Measurements from ENCODE around the gene PTPRU.

Gene PTPRU

DNA sequence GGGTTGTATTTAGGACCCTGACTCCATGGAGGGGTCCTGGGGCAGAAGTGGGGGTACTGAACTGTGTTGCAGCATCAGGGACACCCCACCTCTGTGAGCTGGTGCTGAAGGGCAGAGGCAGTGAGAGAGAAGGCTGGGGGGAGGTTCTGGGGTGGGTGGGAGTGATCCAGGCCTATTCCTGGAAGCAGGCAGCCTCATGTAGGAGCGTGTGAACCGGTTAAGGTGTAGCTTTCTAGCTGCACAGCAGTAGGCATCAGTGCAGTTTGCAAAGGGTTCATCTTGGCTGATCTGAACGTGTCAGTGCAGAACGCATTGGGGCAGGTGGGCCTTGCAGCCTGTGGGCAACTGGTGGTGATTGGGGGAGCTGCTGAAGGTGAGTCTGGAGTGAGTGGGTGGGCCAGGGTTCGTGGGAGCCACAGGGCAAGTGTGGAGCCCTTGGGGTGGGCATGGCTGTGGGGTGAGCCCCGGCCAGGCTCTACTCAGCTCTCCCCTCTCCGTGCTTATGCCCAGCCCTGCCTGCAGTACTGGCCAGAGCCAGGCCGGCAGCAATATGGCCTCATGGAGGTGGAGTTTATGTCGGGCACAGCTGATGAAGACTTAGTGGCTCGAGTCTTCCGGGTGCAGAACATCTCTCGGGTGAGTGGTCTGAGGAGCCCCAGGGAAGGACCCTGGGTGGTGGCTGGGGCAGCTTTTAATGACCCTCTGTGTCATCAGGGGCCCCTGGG is 86.7 kb downstream of the PTPRU start:
- Histone ChIP-seq H3K36me3 (ENCODE audit: control insufficient read depth, low read depth, low read length) (no peaks in the 10 kb centered on the region), H3K4me3 (ENCODE audit: low read length) (no peak overlapping the region), H3K27ac (ENCODE audit: low read length) (no peak overlapping the region), H3K9ac (ENCODE audit: low read length) (no peak overlapping the region), H3K4me1 (ENCODE audit: control insufficient read depth, low read depth, low read length) (peaks cover 10% of the 10 kb centered on the region), H3K9me3 (ENCODE audit: control insufficient read depth, low read depth, low read length) (no peaks in the 10 kb centered on the region), H3K27me3 (ENCODE audit: control insufficient read depth, insufficient read depth, low read length) (no peaks in the 10 kb centered on the region)

DNA sequence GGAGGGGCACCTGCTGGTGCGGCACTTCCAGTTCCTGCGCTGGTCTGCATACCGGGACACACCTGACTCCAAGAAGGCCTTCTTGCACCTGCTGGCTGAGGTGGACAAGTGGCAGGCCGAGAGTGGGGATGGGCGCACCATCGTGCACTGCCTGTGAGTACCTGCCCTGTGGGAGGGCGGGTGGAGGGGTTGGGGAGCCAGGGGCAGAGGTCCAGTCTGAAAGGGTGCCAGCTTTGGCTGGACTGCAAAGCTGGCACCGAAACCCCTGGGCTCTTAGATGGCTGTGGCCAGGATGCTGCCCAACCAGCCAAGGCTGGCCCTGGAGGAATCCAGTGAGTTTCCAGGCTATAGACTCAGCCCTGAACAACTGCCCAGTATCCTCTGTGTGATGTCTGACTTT is 87.3 kb downstream of the PTPRU start:
- H3K27me3 ChIP-seq (ENCODE audit: control insufficient read depth, insufficient read depth, low read length) = no peaks in the 10 kb centered on the region
- H3K9me3 ChIP-seq (ENCODE audit: control insufficient read depth, low read depth, low read length) = no peaks in the 10 kb centered on the region
- no peak overlapping the region for H3K9ac ChIP-seq (ENCODE audit: low read length)
- H3K36me3 ChIP-seq (ENCODE audit: control insufficient read depth, low read depth, low read length) = no peaks in the 10 kb centered on the region
- H3K4me1 ChIP-seq (ENCODE audit: control insufficient read depth, low read depth, low read length) = peaks cover 10% of the 10 kb centered on the region
- no peak overlapping the region for H3K27ac ChIP-seq (ENCODE audit: low read length)
- H3K4me3 ChIP-seq (ENCODE audit: low read length) = no peak overlapping the region

- H3K27me3 ChIP-seq (ENCODE audit: control insufficient read depth, insufficient read depth, low read length) = no peaks in the 10 kb centered on the region
- no peak overlapping the region for H3K27ac ChIP-seq (ENCODE audit: low read length)
- no peak overlapping the region for H3K4me3 ChIP-seq (ENCODE audit: low read length)
- H3K9ac ChIP-seq (ENCODE audit: low read length) = no peak overlapping the region
- no peaks in the 10 kb centered on the region for H3K9me3 ChIP-seq (ENCODE audit: control insufficient read depth, low read depth, low read length)
- H3K36me3 ChIP-seq (ENCODE audit: control insufficient read depth, low read depth, low read length) = no peaks in the 10 kb centered on the region
- peaks cover 10% of the 10 kb centered on the region for H3K4me1 ChIP-seq (ENCODE audit: control insufficient read depth, low read depth, low read length)
Observed at GRCh38 chr1:29324202-29324601, 87.9 kb downstream of the PTPRU start.

DNA sequence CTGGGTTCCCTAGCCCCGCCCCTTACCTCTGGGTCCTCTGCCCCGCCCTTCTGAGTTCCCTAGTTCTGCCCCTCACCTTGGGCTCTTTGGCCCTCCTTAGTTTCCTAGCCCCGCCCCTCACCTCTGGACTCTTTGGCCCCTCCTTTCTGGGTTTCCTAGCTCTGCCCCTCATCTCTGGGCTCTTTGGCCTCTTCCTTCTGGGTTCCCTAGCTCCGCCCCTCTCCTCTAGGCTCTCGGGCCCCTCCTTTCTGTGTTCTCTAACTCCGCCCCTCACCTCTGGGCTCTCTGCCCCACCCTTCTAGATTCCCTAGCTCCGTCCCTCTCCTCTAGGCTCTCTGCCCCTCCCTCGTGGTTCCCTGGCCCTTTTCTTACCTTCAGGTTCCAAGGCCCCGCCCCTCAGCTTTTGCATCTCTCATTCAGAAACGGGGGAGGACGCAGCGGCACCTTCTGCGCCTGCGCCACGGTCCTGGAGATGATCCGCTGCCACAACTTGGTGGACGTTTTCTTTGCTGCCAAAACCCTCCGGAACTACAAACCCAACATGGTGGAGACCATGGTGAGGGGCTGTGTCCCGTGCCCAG is 88.5 kb downstream of the PTPRU start:
- Histone ChIP-seq H3K27me3 (ENCODE audit: control insufficient read depth, insufficient read depth, low read length) (no peaks in the 10 kb centered on the region), H3K4me1 (ENCODE audit: control insufficient read depth, low read depth, low read length) (peaks cover 10% of the 10 kb centered on the region), H3K4me3 (ENCODE audit: low read length) (peak overlapping the region; percentile 56), H3K9ac (ENCODE audit: low read length) (no peak overlapping the region), H3K9me3 (ENCODE audit: control insufficient read depth, low read depth, low read length) (no peaks in the 10 kb centered on the region), H3K27ac (ENCODE audit: low read length) (peak overlapping the region; percentile 38), H3K36me3 (ENCODE audit: control insufficient read depth, low read depth, low read length) (no peaks in the 10 kb centered on the region)

- Histone ChIP-seq H3K27me3 (ENCODE audit: control insufficient read depth, insufficient read depth, low read length) (no peaks in the 10 kb centered on the region), H3K36me3 (ENCODE audit: control insufficient read depth, low read depth, low read length) (no peaks in the 10 kb centered on the region)
Observed at GRCh38 chr1:29325675-29326074, 89.4 kb downstream of the PTPRU start.

DNA sequence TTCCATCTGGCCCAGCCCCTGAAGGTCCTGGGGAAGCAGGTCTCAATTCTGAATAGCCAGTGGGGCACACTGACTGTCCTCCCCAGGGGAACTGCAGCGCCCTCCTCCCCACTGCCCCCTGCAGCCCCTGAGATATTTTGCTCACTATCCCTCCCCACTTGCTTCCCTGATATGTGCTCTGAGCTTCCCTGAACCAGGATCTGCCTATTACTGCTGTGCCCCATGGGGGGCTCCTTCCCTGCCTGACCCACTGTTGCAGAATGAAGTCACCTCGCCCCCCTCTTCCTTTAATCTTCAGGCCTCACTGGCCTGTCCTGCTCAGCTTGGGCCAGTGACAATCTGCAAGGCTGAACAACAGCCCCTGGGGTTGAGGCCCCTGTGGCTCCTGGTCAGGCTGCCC is 89.8 kb downstream of the PTPRU start:
- Histone ChIP-seq H3K9me3 (ENCODE audit: control insufficient read depth, low read depth, low read length) (no peaks in the 10 kb centered on the region), H3K4me1 (ENCODE audit: control insufficient read depth, low read depth, low read length) (peaks cover 10% of the 10 kb centered on the region), H3K27ac (ENCODE audit: low read length) (no peak overlapping the region), H3K36me3 (ENCODE audit: control insufficient read depth, low read depth, low read length) (no peaks in the 10 kb centered on the region), H3K4me3 (ENCODE audit: low read length) (no peak overlapping the region), H3K27me3 (ENCODE audit: control insufficient read depth, insufficient read depth, low read length) (no peaks in the 10 kb centered on the region), H3K9ac (ENCODE audit: low read length) (no peak overlapping the region)

More at GRCh38 chr1:29325675-29326074, 89.4 kb downstream of the PTPRU start:
- Histone ChIP-seq H3K9ac (ENCODE audit: low read length) (no peak overlapping the region), H3K4me1 (ENCODE audit: control insufficient read depth, low read depth, low read length) (peaks cover 10% of the 10 kb centered on the region), H3K4me3 (ENCODE audit: low read length) (peak overlapping the region; percentile 56), H3K9me3 (ENCODE audit: control insufficient read depth, low read depth, low read length) (no peaks in the 10 kb centered on the region), H3K27ac (ENCODE audit: low read length) (no peak overlapping the region)

DNA sequence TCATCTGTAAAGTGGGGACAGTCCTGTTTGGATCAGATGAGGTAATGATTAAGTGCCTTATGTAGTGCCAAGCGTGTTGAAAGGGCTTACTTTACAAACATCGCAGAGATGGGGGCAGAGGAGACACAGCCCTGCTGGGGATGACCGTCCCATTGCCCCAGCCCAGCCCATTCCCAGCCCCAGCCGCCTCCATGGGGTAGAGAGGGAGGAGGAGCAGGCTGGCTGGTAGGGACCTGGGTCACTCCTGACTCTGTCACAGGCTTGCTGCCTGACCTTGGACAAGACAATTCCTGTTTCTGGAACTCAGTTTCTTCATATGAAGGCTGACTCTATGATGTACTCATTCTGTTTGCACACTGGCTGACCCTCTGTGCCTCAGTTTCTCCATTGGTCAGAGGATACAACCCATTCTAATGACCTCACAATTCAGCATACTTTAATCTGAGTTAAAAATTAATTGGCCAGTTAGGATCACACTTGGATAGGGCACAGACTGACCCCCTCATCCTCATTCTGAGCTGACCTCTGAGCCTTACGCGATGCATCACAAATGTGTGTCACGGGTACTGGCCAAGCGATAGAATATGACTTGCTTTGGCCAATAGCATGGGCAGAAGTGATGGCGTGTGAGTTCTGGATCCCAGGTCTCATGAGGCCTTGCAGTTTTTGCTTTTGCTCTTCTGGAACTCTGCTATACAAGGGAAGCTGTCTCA is 91.1 kb downstream of the PTPRU start:
- Histone ChIP-seq H3K27me3 (ENCODE audit: control insufficient read depth, insufficient read depth, low read length) (no peaks in the 10 kb centered on the region), H3K9me3 (ENCODE audit: control insufficient read depth, low read depth, low read length) (no peaks in the 10 kb centered on the region), H3K9ac (ENCODE audit: low read length) (no peak overlapping the region)

DNA sequence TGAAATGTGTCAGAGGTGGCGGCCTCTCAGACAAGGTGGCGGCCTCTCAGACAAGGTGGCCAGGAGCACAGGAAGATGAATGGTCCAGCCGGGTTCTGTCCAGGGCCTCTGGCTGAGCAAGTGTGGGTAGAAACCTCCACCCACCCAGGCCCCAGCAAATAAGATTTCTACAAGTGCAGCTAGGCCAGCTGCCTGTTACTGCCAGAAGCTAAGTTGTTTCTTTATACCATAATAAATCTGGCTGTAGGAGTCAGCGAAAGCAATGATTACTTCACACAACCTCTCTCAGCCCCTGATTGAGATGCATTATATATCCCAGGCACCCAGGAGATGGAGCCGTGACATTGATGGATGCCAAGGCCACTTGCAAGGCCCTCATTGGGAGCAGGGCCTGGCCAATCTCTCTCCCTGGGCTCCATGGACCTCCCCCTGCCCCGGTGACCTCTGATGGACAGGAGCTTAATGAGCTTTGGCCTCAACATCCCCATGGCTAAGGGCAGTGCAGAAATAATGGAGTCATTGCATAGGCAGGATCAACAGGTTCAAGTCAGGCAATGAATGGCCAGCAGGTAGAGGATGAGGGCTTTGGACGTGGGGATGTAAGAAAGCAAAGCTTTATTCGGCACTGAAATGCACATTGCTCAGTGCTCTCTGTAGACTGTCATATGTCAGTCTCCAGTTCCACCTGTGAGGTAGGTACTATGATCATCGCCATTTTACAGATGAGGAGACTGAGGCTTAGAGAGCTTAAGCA is 92.9 kb downstream of the PTPRU start:
- Histone ChIP-seq H3K9ac (ENCODE audit: low read length) (no peak overlapping the region), H3K27me3 (ENCODE audit: control insufficient read depth, insufficient read depth, low read length) (no peaks in the 10 kb centered on the region), H3K36me3 (ENCODE audit: control insufficient read depth, low read depth, low read length) (no peaks in the 10 kb centered on the region), H3K4me3 (ENCODE audit: low read length) (no peak overlapping the region), H3K9me3 (ENCODE audit: control insufficient read depth, low read depth, low read length) (no peaks in the 10 kb centered on the region), H3K27ac (ENCODE audit: low read length) (no peak overlapping the region), H3K4me1 (ENCODE audit: control insufficient read depth, low read depth, low read length) (peaks cover 9% of the 10 kb centered on the region)

More for the DNA sequence above, 91.1 kb downstream of the PTPRU start:
- no peak overlapping the region for H3K27ac ChIP-seq (ENCODE audit: low read length)
- no peaks in the 10 kb centered on the region for H3K36me3 ChIP-seq (ENCODE audit: control insufficient read depth, low read depth, low read length)
- H3K4me1 ChIP-seq (ENCODE audit: control insufficient read depth, low read depth, low read length) = peaks cover 10% of the 10 kb centered on the region
- no peak overlapping the region for H3K4me3 ChIP-seq (ENCODE audit: low read length)

GRCh38 chr1:29330089-29330488 is 93.8 kb downstream of the PTPRU start:
- Histone ChIP-seq H3K9ac (ENCODE audit: low read length) (no peak overlapping the region), H3K27ac (ENCODE audit: low read length) (no peak overlapping the region), H3K4me3 (ENCODE audit: low read length) (no peak overlapping the region), H3K36me3 (ENCODE audit: control insufficient read depth, low read depth, low read length) (no peaks in the 10 kb centered on the region), H3K9me3 (ENCODE audit: control insufficient read depth, low read depth, low read length) (no peaks in the 10 kb centered on the region), H3K27me3 (ENCODE audit: control insufficient read depth, insufficient read depth, low read length) (no peaks in the 10 kb centered on the region), H3K4me1 (ENCODE audit: control insufficient read depth, low read depth, low read length) (peaks cover 6% of the 10 kb centered on the region)

DNA sequence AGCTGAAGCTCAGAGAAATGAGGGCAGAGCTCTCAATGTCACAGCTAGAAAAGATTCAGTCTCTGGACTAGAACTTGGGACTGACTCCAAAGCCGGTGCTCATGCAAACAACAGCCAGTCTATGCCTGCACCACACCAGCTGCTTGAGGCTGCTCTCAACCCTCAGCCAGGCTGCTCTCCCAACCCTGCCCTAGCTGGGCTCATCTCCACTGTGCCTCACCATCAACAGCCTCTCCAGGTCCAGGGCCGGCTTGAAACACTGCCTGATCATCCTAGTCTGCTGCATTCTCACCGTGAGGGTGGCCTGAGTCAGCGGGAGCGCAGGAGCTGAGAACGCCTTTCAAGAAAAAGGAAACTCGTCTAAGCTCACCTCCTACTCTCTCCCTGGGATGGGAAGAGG is 94.5 kb downstream of the PTPRU start:
- no peaks in the 10 kb centered on the region for H3K9me3 ChIP-seq (ENCODE audit: control insufficient read depth, low read depth, low read length)
- H3K36me3 ChIP-seq (ENCODE audit: control insufficient read depth, low read depth, low read length) = no peaks in the 10 kb centered on the region
- H3K27ac ChIP-seq (ENCODE audit: low read length) = no peak overlapping the region
- no peak overlapping the region for H3K9ac ChIP-seq (ENCODE audit: low read length)
- no peaks in the 10 kb centered on the region for H3K4me1 ChIP-seq (ENCODE audit: control insufficient read depth, low read depth, low read length)
- H3K27me3 ChIP-seq (ENCODE audit: control insufficient read depth, insufficient read depth, low read length) = no peaks in the 10 kb centered on the region
- no peak overlapping the region for H3K4me3 ChIP-seq (ENCODE audit: low read length)

DNA sequence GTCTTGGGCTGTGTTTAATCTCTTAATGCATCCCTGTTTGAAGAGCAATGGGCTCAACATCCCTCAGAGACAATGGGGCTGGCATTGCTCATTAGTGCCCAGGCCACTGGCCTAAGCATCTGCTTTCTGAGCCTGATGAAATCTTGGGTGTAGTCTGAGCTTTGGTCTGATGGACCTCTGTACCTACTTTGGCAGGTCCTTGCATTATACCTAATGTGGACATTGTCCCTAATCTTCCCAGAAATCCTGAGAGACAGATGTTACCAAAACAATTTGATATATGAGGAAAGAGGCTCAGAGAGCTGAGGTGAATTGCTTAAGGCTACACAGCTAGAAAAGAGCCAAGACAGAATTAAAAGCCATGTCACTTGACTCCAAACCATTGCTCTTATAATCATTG is 95.0 kb downstream of the PTPRU start:
- H3K27me3 ChIP-seq (ENCODE audit: control insufficient read depth, insufficient read depth, low read length) = no peaks in the 10 kb centered on the region
- H3K9ac ChIP-seq (ENCODE audit: low read length) = no peak overlapping the region
- no peak overlapping the region for H3K4me3 ChIP-seq (ENCODE audit: low read length)
- H3K4me1 ChIP-seq (ENCODE audit: control insufficient read depth, low read depth, low read length) = no peaks in the 10 kb centered on the region
- no peaks in the 10 kb centered on the region for H3K36me3 ChIP-seq (ENCODE audit: control insufficient read depth, low read depth, low read length)
- H3K9me3 ChIP-seq (ENCODE audit: control insufficient read depth, low read depth, low read length) = no peaks in the 10 kb centered on the region
- no peak overlapping the region for H3K27ac ChIP-seq (ENCODE audit: low read length)

Measured in iPS-18a (cell line).